Esophagus squamous epithelium (tissue), 4 donors: ENCODE data around the gene GCFC2.

ENCODE experiments used
- POLR2A ChIP-seq, 4 donors: fragments of 450-650 bp; IDR thresholded peaks; one replicate each; pipeline ENCODE4 v1.6.1; 2017; ENCODE audit warnings: antibody characterized with exemption in 4 of 4, mild to moderate bottlenecking in 4 of 4, moderate library complexity in 3 of 4
- TF ChIP-seq, protein P1 (sequence below), 6 experiments: fragments of 450-650 bp in 4 of 6; fragments of 200-600 bp in 2 of 6; sonication (generic) in 2 of 6; IDR thresholded peaks; one replicate each; pipeline ENCODE4 v1.5.1; 2016 to 2019; ENCODE audit warnings: antibody characterized with exemption in 6 of 6, mild to moderate bottlenecking in 4 of 6, moderate library complexity in 4 of 6

DNA sequence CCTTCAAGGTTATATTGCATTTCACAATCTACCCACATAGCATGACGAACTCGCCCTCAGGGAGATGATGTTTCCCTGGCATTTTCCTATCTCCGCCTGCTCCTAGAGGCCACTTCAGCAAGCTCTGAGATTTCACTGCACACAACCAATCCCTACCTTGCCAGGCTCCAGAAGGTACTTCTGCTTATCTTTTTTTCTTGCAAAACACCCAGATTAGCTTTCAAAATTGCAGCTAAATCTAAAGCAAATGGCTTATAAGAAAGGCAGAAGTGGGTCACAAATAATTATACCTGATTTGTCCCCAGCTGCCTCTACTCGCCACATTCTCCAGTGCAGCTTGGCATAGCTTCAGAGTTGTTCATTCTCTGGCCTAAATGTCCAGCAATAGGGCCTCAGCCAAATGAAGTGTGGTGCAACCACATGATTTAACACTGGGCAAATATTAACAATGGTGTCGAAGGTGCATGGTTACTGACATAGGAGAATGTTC lies 96.5 kb downstream of the GCFC2 start:
- no peak for TF ChIP-seq POLR2A (IDR thresholded peaks at IDR 0.05)
- TF ChIP-seq, protein P1, sequence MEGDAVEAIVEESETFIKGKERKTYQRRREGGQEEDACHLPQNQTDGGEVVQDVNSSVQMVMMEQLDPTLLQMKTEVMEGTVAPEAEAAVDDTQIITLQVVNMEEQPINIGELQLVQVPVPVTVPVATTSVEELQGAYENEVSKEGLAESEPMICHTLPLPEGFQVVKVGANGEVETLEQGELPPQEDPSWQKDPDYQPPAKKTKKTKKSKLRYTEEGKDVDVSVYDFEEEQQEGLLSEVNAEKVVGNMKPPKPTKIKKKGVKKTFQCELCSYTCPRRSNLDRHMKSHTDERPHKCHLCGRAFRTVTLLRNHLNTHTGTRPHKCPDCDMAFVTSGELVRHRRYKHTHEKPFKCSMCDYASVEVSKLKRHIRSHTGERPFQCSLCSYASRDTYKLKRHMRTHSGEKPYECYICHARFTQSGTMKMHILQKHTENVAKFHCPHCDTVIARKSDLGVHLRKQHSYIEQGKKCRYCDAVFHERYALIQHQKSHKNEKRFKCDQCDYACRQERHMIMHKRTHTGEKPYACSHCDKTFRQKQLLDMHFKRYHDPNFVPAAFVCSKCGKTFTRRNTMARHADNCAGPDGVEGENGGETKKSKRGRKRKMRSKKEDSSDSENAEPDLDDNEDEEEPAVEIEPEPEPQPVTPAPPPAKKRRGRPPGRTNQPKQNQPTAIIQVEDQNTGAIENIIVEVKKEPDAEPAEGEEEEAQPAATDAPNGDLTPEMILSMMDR (IDR thresholded peaks at IDR 0.05), result no peak
